CD4-positive, alpha-beta T cell treated with Interleukin-6 for 4 hours (primary cell): ENCODE data around the gene HOOK2.

Experiments
- DNase-seq: peaks from one replicate; pipeline ENCODE4 v3.0.0-alpha.2; 2020; ENCODE audit warnings: mixed read lengths

The HOOK2 gene

GRCh38 chr19:12782424-12783290 is 7.3 kb upstream of the HOOK2 start:
- DNase-seq: peak; percentile 96

- DNase-seq: no peak
Observed at GRCh38 chr19:12782174-12782423, 6.7 kb upstream of the HOOK2 start.

- no peak for DNase-seq
Observed at GRCh38 chr19:12779162-12779993, 4.0 kb upstream of the HOOK2 start.

- no peak for DNase-seq
Observed at GRCh38 chr19:12778905-12779161, 3.5 kb upstream of the HOOK2 start.

- peak; percentile 62 for DNase-seq
Observed at GRCh38 chr19:12778017-12778904, 2.9 kb upstream of the HOOK2 start.

GRCh38 chr19:12777217-12778016 is 2.1 kb upstream of the HOOK2 start:
- DNase-seq: peak; percentile 85

GRCh38 chr19:12773571-12773970 is 1.8 kb downstream of the HOOK2 start:
- no peak for DNase-seq

GRCh38 chr19:12772323-12772722 is 3.0 kb downstream of the HOOK2 start:
- DNase-seq: no peak

- no peak for DNase-seq
Observed at GRCh38 chr19:12770922-12771321, 4.4 kb downstream of the HOOK2 start.

GRCh38 chr19:12769689-12770088 is 5.7 kb downstream of the HOOK2 start:
- peak; percentile 75 for DNase-seq

GRCh38 chr19:12767666-12768065 is 7.7 kb downstream of the HOOK2 start:
- no peak for DNase-seq

- no peak for DNase-seq
Observed at GRCh38 chr19:12767150-12767549, 8.2 kb downstream of the HOOK2 start.

- peak; percentile 80 for DNase-seq
Observed at GRCh38 chr19:12766051-12766521, 9.3 kb downstream of the HOOK2 start.

GRCh38 chr19:12764698-12765097 is 10.7 kb downstream of the HOOK2 start:
- DNase-seq: no peak

- no peak for DNase-seq
Observed at GRCh38 chr19:12763100-12763499, 12.3 kb downstream of the HOOK2 start.

- DNase-seq: no peak
Observed at GRCh38 chr19:12759686-12760085, 15.7 kb downstream of the HOOK2 start.

GRCh38 chr19:12757544-12758274 is 17.6 kb downstream of the HOOK2 start:
- peak; percentile 68 for DNase-seq

- no peak for DNase-seq
Observed at GRCh38 chr19:12756150-12756883, 19.0 kb downstream of the HOOK2 start.

- no peak for DNase-seq
Observed at GRCh38 chr19:12754465-12755196, 20.7 kb downstream of the HOOK2 start.

GRCh38 chr19:12752056-12752781 is 23.1 kb downstream of the HOOK2 start:
- no peak for DNase-seq
